H9 (cell line): ENCODE data around the gene CEP128. TPM values are rescaled to one million over a fixed set of nuclear protein-coding genes. Genes with fewer than 3 reads are reported as not detected.

Experiments used
- DNase-seq: peaks from one replicate; pipeline ENCODE4 v3.0.0-alpha.2; 2017
- H2AFZ ChIP-seq: one replicate; pipeline ENCODE4 v1.6.1; 2013; ENCODE audit warnings: mild to moderate bottlenecking, low read length, control low read depth, moderate library complexity
- H2AK5ac ChIP-seq: 2 replicates; pipeline ENCODE4 v1.6.1; 2013; ENCODE audit warnings: low read length, control low read depth, mixed read lengths; ENCODE audit not compliant: insufficient read length
- H2BK120ac ChIP-seq: one replicate; pipeline ENCODE4 v1.6.1; 2013; ENCODE audit warnings: low read depth, mild to moderate bottlenecking, low read length, control low read depth, inconsistent platforms; ENCODE audit not compliant: poor library complexity, severe bottlenecking
- H2BK12ac ChIP-seq: 2 replicates; pipeline ENCODE4 v1.6.1; 2013; ENCODE audit warnings: low read length, control low read depth, mixed read lengths, low read depth; ENCODE audit not compliant: insufficient read length
- H2BK15ac ChIP-seq: 2 replicates; pipeline ENCODE4 v1.6.1; 2013; ENCODE audit warnings: low read depth, low read length, control low read depth
- H2BK20ac ChIP-seq: one replicate; pipeline ENCODE4 v1.6.1; 2013; ENCODE audit warnings: low read depth, mild to moderate bottlenecking, low read length, control low read depth, inconsistent platforms; ENCODE audit not compliant: poor library complexity, severe bottlenecking
- H2BK5ac ChIP-seq: 2 replicates; pipeline ENCODE4 v1.6.1; 2013; ENCODE audit warnings: low read length, control low read depth, mixed read lengths; ENCODE audit not compliant: insufficient read length
- H3K14ac ChIP-seq: 2 replicates; pipeline ENCODE4 v1.6.1; 2013; ENCODE audit warnings: low read length, control low read depth; ENCODE audit not compliant: insufficient read depth
- H3K18ac ChIP-seq: 2 replicates; pipeline ENCODE4 v1.6.1; 2013; ENCODE audit warnings: low read depth, mild to moderate bottlenecking, mixed read lengths, low read length, control low read depth; ENCODE audit not compliant: insufficient read length
- H3K23ac ChIP-seq: 2 replicates; pipeline ENCODE4 v1.6.1; 2013; ENCODE audit warnings: low read length, control low read depth, mixed read lengths, low read depth; ENCODE audit not compliant: insufficient read length
- H3K23me2 ChIP-seq: 2 replicates; pipeline ENCODE4 v1.6.1; 2013; ENCODE audit warnings: low read depth, mild to moderate bottlenecking, mixed read lengths, low read length, control low read depth; ENCODE audit not compliant: insufficient read length, poor library complexity, severe bottlenecking
- H3K27ac ChIP-seq: 2 replicates; pipeline ENCODE4 v1.5.1; 2013; ENCODE audit warnings: low read length, control low read depth, mixed read lengths, low read depth; ENCODE audit not compliant: insufficient read length
- H3K27me3 ChIP-seq: 2 replicates; pipeline ENCODE4 v1.6.1; 2013; ENCODE audit warnings: low read length, control low read depth, inconsistent platforms; ENCODE audit not compliant: insufficient read depth
- H3K4ac ChIP-seq: 2 replicates; pipeline ENCODE4 v1.6.1; 2013; ENCODE audit warnings: low read depth, mild to moderate bottlenecking, control low read depth, inconsistent platforms, low read length, moderate library complexity
- H3K4me1 ChIP-seq: 2 replicates; pipeline ENCODE4 v1.6.1; 2013; ENCODE audit warnings: low read length, control low read depth, inconsistent platforms; ENCODE audit not compliant: insufficient read depth
- H3K4me2 ChIP-seq: 2 replicates; pipeline ENCODE4 v1.6.1; 2013; ENCODE audit warnings: low read length, control low read depth, mixed read lengths; ENCODE audit not compliant: insufficient read length, insufficient read depth
- H3K56ac ChIP-seq: 2 replicates; pipeline ENCODE4 v1.6.1; 2013; ENCODE audit warnings: low read depth, mild to moderate bottlenecking, mixed read lengths, low read length, control low read depth; ENCODE audit not compliant: insufficient read length
- H3K79me1 ChIP-seq: 2 replicates; pipeline ENCODE4 v1.6.1; 2013; ENCODE audit warnings: low read depth, mild to moderate bottlenecking, moderate library complexity, low read length, control low read depth, inconsistent platforms; ENCODE audit not compliant: insufficient read depth, poor library complexity, severe bottlenecking
- H3K79me2 ChIP-seq: 2 replicates; pipeline ENCODE4 v1.6.1; 2013; ENCODE audit warnings: low read length, control low read depth, inconsistent platforms; ENCODE audit not compliant: insufficient read depth
- H3K9ac ChIP-seq: 2 replicates; pipeline ENCODE4 v1.6.1; 2013; ENCODE audit warnings: low read length, control low read depth, mixed read lengths; ENCODE audit not compliant: insufficient read length; ENCODE audit errors: extremely low read depth
- H3K9me3 ChIP-seq: one replicate; pipeline ENCODE4 v1.6.1; 2013; ENCODE audit warnings: low read depth, low read length, inconsistent platforms; ENCODE audit not compliant: control insufficient read depth
- H3T11ph ChIP-seq: one replicate; pipeline ENCODE4 v1.6.1; 2013; ENCODE audit warnings: mild to moderate bottlenecking, low read length, control low read depth, inconsistent platforms
- H4K20me1 ChIP-seq: one replicate; pipeline ENCODE4 v1.6.1; 2013; ENCODE audit not compliant: control insufficient read depth, insufficient read length, insufficient read depth
- H4K5ac ChIP-seq: 2 replicates; pipeline ENCODE4 v1.6.1; 2013; ENCODE audit warnings: low read depth, mild to moderate bottlenecking, mixed read lengths, low read length, control low read depth; ENCODE audit not compliant: insufficient read length
- H4K8ac ChIP-seq: replicated peaks from 2 replicates; pipeline ENCODE4 v1.6.1; 2013; ENCODE audit warnings: low read length, control low read depth, mixed read lengths, low read depth; ENCODE audit not compliant: insufficient read length
- H4K91ac ChIP-seq: 2 replicates; pipeline ENCODE4 v1.6.1; 2013; ENCODE audit warnings: low read depth, mild to moderate bottlenecking, moderate library complexity, mixed read lengths, low read length, control low read depth; ENCODE audit not compliant: insufficient read length
- H3K27ac Mint-ChIP-seq, 3 experiments: 2 replicates in 2 of 3; 3 replicates in 1 of 3; pipeline ENCODE4 v1.8.0; 2020 to 2021; ENCODE audit warnings: mixed read lengths in 3 of 3, mild to moderate bottlenecking in 1 of 3, moderate library complexity in 1 of 3
- H3K27me3 Mint-ChIP-seq: 2 replicates; pipeline ENCODE4 v1.8.0; 2021; ENCODE audit warnings: low read depth, mild to moderate bottlenecking, moderate library complexity, mixed read lengths
- H3K36me3 Mint-ChIP-seq, 3 experiments: 2 replicates in 2 of 3; 3 replicates in 1 of 3; pipeline ENCODE4 v1.8.0; 2020 to 2021; ENCODE audit warnings: low read depth in 3 of 3, mixed read lengths in 3 of 3; ENCODE audit not compliant: insufficient read depth in 1 of 3
- H3K4me1 Mint-ChIP-seq, 2 experiments: 2 replicates each; pipeline ENCODE4 v1.8.0; 2020; ENCODE audit warnings: mixed read lengths in 2 of 2
- H3K4me3 Mint-ChIP-seq, 2 experiments: 2 replicates in 1 of 2; 3 replicates in 1 of 2; pipeline ENCODE4 v1.8.0; 2020 to 2021; ENCODE audit warnings: mild to moderate bottlenecking in 2 of 2, mixed read lengths in 2 of 2, moderate library complexity in 1 of 2
- H3K9me3 Mint-ChIP-seq, 2 experiments: 2 replicates in 1 of 2; 3 replicates in 1 of 2; pipeline ENCODE4 v1.8.0; 2020; ENCODE audit warnings: mild to moderate bottlenecking in 2 of 2, mixed read lengths in 2 of 2, moderate library complexity in 1 of 2
- CTCF ChIP-seq: fragments of 200-600 bp; sonication (generic); conservative IDR thresholded peaks from 3 replicates; pipeline ENCODE4 v1.8.0; 2021; ENCODE audit warnings: antibody characterized with exemption, mild to moderate bottlenecking
- WGBS: extraction: QIAGEN DNeasy Blood & Tissue Kit; methylation state at CpG from one replicate; pipeline ENCODE4 v1.1.7; 2013; ENCODE audit warnings: missing lambda C conversion rate, low lambda C conversion rate, mixed read lengths; ENCODE audit not compliant: insufficient read length; ENCODE audit errors: extremely low coverage; 5-methylcytosine and 5-hydroxymethylcytosine counted together
- total RNA-seq: library from RNA; stranded (reverse); gene quantifications from 2 replicates; pipeline ENCODE4 v1.2.1, GENCODE V29; 2021

The CEP128 gene
- total RNA-seq, 1 experiment from 2014 or later: 16.3 TPM

- H2BK15ac ChIP-seq: no peak overlapping the region
- no peak overlapping the region for H3K56ac ChIP-seq
- H3K27ac ChIP-seq: no peak overlapping the region
- H3K23ac ChIP-seq: no peak overlapping the region
- H3K9ac ChIP-seq: no peak overlapping the region
- H4K8ac ChIP-seq: no peak overlapping the region
- H3K4me2 ChIP-seq: no peak overlapping the region
- H3K79me2 ChIP-seq: no peaks in the 10 kb centered on the region
- H2BK20ac ChIP-seq: no peak overlapping the region
- H2AFZ ChIP-seq: no peak overlapping the region
- DNase-seq: no peak
- Mint-ChIP-seq H3K27me3 (peaks cover 42% of the 10 kb centered on the region), H3K4me1 (peaks cover 14 to 18% of the 10 kb centered on the region in 2 experiments), H3K4me3 (no peak overlapping the region), H3K9me3 (no peaks in the 10 kb centered on the region), H3K27ac (no peak overlapping the region), H3K36me3 (no peaks in the 10 kb centered on the region)
- no peak overlapping the region for H2BK5ac ChIP-seq
- no peaks in the 10 kb centered on the region for H4K20me1 ChIP-seq
- no peak overlapping the region for H4K5ac ChIP-seq
- H3K79me1 ChIP-seq: no peaks in the 10 kb centered on the region
- H2BK120ac ChIP-seq: no peak overlapping the region
- H3K4ac ChIP-seq: no peak overlapping the region
- H4K91ac ChIP-seq: no peak overlapping the region
- no CpG with 5 or more reads among the region's 1 CpG for WGBS
- no peak overlapping the region for H2AK5ac ChIP-seq
- H3T11ph ChIP-seq: no peak overlapping the region
- H3K4me1 ChIP-seq: no peaks in the 10 kb centered on the region
- H3K18ac ChIP-seq: no peak overlapping the region
- no peaks in the 10 kb centered on the region for H3K9me3 ChIP-seq
- peaks cover 4% of the 10 kb centered on the region; the same call in 1 of the 2 replicates for H3K27me3 ChIP-seq
- TF ChIP-seq CTCF: no peak
- no peak overlapping the region for H3K14ac ChIP-seq
- peaks cover 7% of the 10 kb centered on the region for H3K23me2 ChIP-seq
- H2BK12ac ChIP-seq: no peak overlapping the region
These were observed 15.4 kb upstream of the CEP128 start for GRCh38 chr14:80956922-80957321.
